Karpas-422 (cell line): ENCODE results near the gene ITGAX. TPM values are rescaled to one million over a fixed set of nuclear protein-coding genes. Genes with fewer than 3 reads are reported as not detected.
"Not testable (repeated sequence)": the region's sequence is repeated elsewhere in the genome, so short reads cannot be mapped to it uniquely, and the experiment has no call there.

Source experiments
- DNase-seq: peaks from one replicate; pipeline ENCODE4 v3.0.0-alpha.2; 2015
- H2AFZ ChIP-seq: fragments of 200-600 bp; sonication (generic); 2 replicates; pipeline ENCODE4 v1.6.1; 2014; ENCODE audit warnings: antibody characterized with exemption, low read length, mixed read lengths
- H3K27ac ChIP-seq: fragments of 200-600 bp; sonication (generic); 2 replicates; pipeline ENCODE4 v1.5.1; 2014; ENCODE audit warnings: mild to moderate bottlenecking, low read length, moderate library complexity
- H3K27me3 ChIP-seq: fragments of 200-600 bp; sonication (generic); 2 replicates; pipeline ENCODE4 v1.6.1; 2014; ENCODE audit warnings: low read length, mixed read lengths
- H3K36me3 ChIP-seq: fragments of 200-600 bp; sonication (generic); 2 replicates; pipeline ENCODE4 v1.6.1; 2014; ENCODE audit warnings: low read length, mixed read lengths; ENCODE audit not compliant: insufficient read depth
- H3K4me1 ChIP-seq: fragments of 200-600 bp; sonication (generic); 2 replicates; pipeline ENCODE4 v1.6.1; 2014; ENCODE audit warnings: mild to moderate bottlenecking, low read length, mixed read lengths
- H3K4me2 ChIP-seq: fragments of 200-600 bp; sonication (generic); 2 replicates; pipeline ENCODE4 v1.6.1; 2014; ENCODE audit warnings: low read length, low read depth, mild to moderate bottlenecking; ENCODE audit not compliant: poor library complexity, severe bottlenecking
- H3K4me3 ChIP-seq: fragments of 200-600 bp; sonication (generic); 2 replicates; pipeline ENCODE4 v1.5.1; 2014; ENCODE audit warnings: mild to moderate bottlenecking, antibody characterized with exemption, low read length, mixed read lengths
- H3K79me2 ChIP-seq: fragments of 200-600 bp; sonication (generic); 2 replicates; pipeline ENCODE4 v1.6.1; 2014; ENCODE audit warnings: mild to moderate bottlenecking, low read length, mixed read lengths
- H3K9ac ChIP-seq: fragments of 200-600 bp; sonication (generic); 2 replicates; pipeline ENCODE4 v1.6.0; 2014; ENCODE audit warnings: low read length
- H3K9me2 ChIP-seq: fragments of 200-600 bp; sonication (generic), shearing (Covaris generic); replicated peaks from 2 replicates; pipeline ENCODE4 v1.6.0; 2014; ENCODE audit warnings: mild to moderate bottlenecking, low read length, moderate library complexity; ENCODE audit not compliant: insufficient read depth
- H3K9me3 ChIP-seq: fragments of 300-700, 200-600 bp; sonication (generic); 2 replicates; pipeline ENCODE4 v1.6.1; 2014; ENCODE audit warnings: low read length, mixed read lengths
- H4K20me1 ChIP-seq: fragments of 200-600 bp; sonication (generic); 2 replicates; pipeline ENCODE4 v1.6.1; 2014; ENCODE audit warnings: mild to moderate bottlenecking, antibody characterized with exemption, low read length, low read depth; ENCODE audit not compliant: insufficient read depth
- total RNA-seq: library from RNA; depleted of rRNA; stranded (reverse); fragments of >200 nt; shearing (Covaris generic); gene quantifications from 2 replicates; pipeline ENCODE4 v1.2.3, GENCODE V29; 2014; ENCODE audit warnings: low replicate concordance; rRNA removed

Gene ITGAX
- 0.52 TPM in 1 of 2 replicates, not detected in the other for total RNA-seq

DNA sequence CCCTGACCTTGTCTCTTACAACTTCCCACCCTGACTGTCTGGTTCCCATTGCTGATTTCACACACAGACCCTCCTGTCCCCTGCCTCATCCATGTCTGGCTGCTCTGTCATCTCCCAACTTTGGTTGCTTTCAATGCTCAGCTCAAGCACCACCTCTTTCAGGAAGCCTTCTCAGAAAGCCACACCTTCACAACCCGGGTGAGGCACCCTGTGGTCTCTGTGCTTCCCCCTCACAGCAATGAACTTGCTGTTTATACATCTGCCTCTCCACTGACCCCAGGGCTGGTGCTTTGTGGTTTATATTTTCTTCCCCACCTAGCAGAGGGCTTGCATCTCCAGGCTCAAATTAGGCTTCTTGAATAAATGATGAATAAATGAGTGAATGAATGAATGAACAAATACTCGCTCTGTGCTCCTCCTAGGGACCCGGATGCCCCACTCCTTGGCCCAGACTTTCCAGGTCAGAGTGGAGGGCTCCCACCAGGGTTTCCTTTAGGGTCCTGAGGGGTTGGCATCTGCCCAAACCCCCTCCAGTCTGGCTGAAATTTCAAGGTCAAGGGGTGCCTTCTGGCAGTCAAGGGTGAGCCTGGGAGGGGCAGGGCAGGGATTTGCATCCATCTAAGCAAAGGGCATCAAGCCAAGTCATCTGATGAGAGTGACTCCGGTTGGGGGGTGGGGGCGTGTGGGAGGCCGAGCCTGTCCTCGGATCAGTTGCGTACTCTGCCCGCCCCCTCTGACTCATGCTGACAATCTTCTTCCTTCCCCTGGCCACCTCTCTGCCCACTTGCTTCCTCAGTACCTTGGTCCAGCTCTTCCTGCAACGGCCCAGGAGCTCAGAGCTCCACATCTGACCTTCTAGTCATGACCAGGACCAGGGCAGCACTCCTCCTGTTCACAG lies at the start of gene ITGAX:
Gene ITGAX (plus strand): TSS at position 783 of the 898 bp plus-strand sequence. CDS start 79 bp downstream, at position 862.
- no peak for DNase-seq
- no peaks in the 10 kb centered on the region for H3K9me3 ChIP-seq
- H3K9ac ChIP-seq: no peak within 1 kb of the TSS
- H3K27me3 ChIP-seq: no peaks in the 10 kb centered on the region
- no peaks in the 10 kb centered on the region for H3K79me2 ChIP-seq
- H3K9me2 ChIP-seq: no peaks in the 10 kb centered on the region
- no peaks in the 10 kb centered on the region for H4K20me1 ChIP-seq
- no peak within 1 kb of the TSS for H3K27ac ChIP-seq
- no peaks in the 10 kb centered on the region for H3K36me3 ChIP-seq
- H3K4me2 ChIP-seq: no peak within 1 kb of the TSS
- H3K4me3 ChIP-seq: no peak within 1 kb of the TSS
- H2AFZ ChIP-seq: no peak within 1 kb of the TSS
- H3K4me1 ChIP-seq: peaks cover 11% of the 10 kb centered on the region

DNA sequence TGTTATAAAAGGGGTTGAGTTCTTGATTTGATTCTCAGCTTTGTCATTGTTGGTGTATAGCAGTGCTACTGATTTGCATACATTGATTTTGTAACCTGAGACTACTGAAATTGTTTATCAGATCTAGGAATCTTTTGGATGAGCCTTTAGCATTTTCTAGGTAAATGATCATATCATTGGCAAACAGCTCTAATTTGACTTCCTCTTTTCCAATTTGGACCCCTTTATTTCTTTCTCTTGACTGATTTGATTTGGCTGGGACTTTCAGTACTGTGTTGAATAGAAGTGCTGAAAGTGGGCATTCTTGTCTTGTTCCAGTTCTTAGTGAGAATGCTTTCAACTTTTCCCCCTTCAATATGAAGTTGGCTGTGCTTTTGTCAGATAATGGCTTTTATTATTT lies 49.8 kb upstream of the ITGAX start:
- Histone ChIP-seq H2AFZ (no peak overlapping the region), H3K9me3 (no peaks in the 10 kb centered on the region), H3K4me2 (no peak overlapping the region), H3K36me3 (no peaks in the 10 kb centered on the region), H4K20me1 (no peaks in the 10 kb centered on the region), H3K9me2 (no peaks in the 10 kb centered on the region), H3K4me3 (no peak overlapping the region), H3K27ac (no peak overlapping the region), H3K79me2 (no peaks in the 10 kb centered on the region), H3K9ac (no peak overlapping the region), H3K27me3 (no peaks in the 10 kb centered on the region), H3K4me1 (peaks cover 2% of the 10 kb centered on the region; the same call in 1 of the 2 replicates)
- DNase-seq: no peak

DNA sequence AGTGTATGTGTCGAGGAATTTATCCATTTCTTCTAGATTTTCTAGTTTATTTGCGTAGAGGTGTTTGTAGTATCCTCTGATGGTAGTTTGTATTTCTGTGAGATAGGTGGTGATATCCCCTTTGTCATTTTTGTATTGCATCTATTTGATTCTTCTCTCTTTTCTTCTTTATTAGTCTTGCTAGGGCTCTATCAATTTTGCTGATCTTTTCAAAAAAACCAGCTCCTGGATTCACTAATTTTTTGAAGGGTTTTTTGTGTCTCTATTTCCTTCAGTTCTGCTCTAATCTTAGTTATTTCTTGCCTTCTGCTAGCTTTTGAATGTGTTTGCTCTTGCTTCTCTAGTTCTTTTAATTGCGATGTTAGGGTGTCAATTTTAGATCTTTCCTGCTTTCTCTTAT lies 46.6 kb upstream of the ITGAX start:
- not testable (repeated sequence) for H3K4me1 ChIP-seq, H4K20me1 ChIP-seq, H3K9ac ChIP-seq, H3K27ac ChIP-seq, H3K4me3 ChIP-seq, H3K27me3 ChIP-seq, H2AFZ ChIP-seq, H3K36me3 ChIP-seq, H3K9me3 ChIP-seq, DNase-seq, H3K4me2 ChIP-seq, H3K79me2 ChIP-seq, H3K9me2 ChIP-seq

DNA sequence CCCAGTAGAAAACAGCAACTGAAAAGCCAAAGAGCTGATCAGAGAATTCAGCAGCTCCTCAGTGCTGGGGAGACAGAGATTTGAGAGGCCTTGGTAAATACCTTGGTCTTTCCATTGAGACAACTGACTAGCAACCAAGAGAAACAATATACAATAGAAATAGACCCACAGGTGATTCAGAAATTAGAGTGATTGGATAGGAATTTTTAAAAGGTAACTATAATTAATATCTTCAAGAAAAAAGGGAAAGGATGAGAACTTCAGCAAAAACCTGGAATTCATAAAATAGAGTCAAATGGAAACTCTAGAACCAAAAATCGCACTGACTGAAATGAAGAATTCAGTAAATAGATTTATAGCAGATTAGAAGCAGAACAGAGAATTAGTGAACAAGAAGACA lies 32.5 kb upstream of the ITGAX start:
- H4K20me1 ChIP-seq: no peaks in the 10 kb centered on the region
- H3K4me3 ChIP-seq: no peak overlapping the region
- H2AFZ ChIP-seq: no peak overlapping the region
- no peaks in the 10 kb centered on the region for H3K79me2 ChIP-seq
- H3K4me2 ChIP-seq: no peak overlapping the region
- no peaks in the 10 kb centered on the region for H3K27me3 ChIP-seq
- no peaks in the 10 kb centered on the region for H3K36me3 ChIP-seq
- no peak overlapping the region for H3K9ac ChIP-seq
- 0 out of 2 replicates have a peak, but pooled peaks cover 7% of the 10 kb centered on the region for H3K9me3 ChIP-seq
- no peak for DNase-seq
- no peak overlapping the region for H3K27ac ChIP-seq
- no peaks in the 10 kb centered on the region for H3K4me1 ChIP-seq
- no peaks in the 10 kb centered on the region for H3K9me2 ChIP-seq

DNA sequence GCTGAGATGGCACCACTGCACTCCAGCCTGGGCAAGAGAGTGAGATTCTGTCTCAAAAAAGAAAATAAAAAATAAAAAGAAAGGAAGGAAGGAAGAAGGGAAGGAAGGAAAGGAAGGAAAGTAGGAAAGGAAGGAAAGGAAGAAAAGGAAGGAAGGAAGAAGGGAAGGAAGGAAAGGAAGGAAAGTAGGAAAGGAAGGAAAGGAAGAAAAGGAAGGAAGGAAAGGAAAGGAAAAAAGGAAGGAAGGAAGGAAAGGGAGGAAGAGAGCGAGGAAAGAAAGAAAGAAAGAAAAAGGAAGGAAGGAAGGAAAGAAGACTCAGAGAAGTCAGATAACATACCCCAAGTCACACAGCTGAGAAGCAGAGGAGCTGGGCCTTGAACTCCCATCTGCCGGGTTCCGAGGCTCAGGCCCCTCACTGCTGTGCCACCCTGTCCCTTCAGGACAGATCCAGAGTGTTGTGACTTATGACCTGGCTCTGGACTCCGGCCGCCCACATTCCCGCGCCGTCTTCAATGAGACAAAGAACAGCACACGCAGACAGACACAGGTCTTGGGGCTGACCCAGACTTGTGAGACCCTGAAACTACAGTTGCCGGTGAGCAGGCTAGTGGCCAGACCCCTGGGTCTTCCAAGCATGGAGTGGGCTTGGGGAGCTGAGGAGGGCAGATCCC lies 30.9 kb upstream of the ITGAX start:
- Histone ChIP-seq H3K27ac (no peak overlapping the region), H3K4me3 (no peak overlapping the region), H2AFZ (no peak overlapping the region), H3K27me3 (no peaks in the 10 kb centered on the region), H3K9me3 (0 out of 2 replicates have a peak, but pooled peaks cover 7% of the 10 kb centered on the region), H3K4me2 (no peak overlapping the region), H3K4me1 (no peaks in the 10 kb centered on the region), H3K9ac (no peak overlapping the region), H3K79me2 (no peaks in the 10 kb centered on the region), H4K20me1 (no peaks in the 10 kb centered on the region), H3K36me3 (no peaks in the 10 kb centered on the region), H3K9me2 (no peaks in the 10 kb centered on the region)
- DNase-seq: no peak

DNA sequence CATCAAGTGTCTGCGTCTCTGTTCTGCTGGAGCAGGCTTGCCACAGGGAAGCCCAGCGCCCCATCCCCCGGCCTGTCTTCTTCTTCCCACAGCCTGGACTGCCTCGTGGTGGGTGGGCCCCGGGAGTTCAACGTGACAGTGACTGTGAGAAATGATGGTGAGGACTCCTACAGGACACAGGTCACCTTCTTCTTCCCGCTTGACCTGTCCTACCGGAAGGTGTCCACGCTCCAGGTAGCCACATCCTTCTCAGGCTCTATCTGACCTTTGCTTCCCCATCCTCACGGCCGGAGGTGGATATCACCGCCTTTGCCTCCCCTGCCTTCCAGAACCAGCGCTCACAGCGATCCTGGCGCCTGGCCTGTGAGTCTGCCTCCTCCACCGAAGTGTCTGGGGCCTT lies 29.8 kb upstream of the ITGAX start:
- no peak overlapping the region for H3K4me3 ChIP-seq
- H4K20me1 ChIP-seq: no peaks in the 10 kb centered on the region
- H3K9ac ChIP-seq: no peak overlapping the region
- no peaks in the 10 kb centered on the region for H3K4me1 ChIP-seq
- H3K27me3 ChIP-seq: no peaks in the 10 kb centered on the region
- no peaks in the 10 kb centered on the region for H3K79me2 ChIP-seq
- H3K9me2 ChIP-seq: no peaks in the 10 kb centered on the region
- H2AFZ ChIP-seq: no peak overlapping the region
- H3K9me3 ChIP-seq: 0 out of 2 replicates have a peak, but pooled peaks cover 7% of the 10 kb centered on the region
- no peaks in the 10 kb centered on the region for H3K36me3 ChIP-seq
- DNase-seq: no peak
- H3K4me2 ChIP-seq: no peak overlapping the region
- H3K27ac ChIP-seq: no peak overlapping the region

DNA sequence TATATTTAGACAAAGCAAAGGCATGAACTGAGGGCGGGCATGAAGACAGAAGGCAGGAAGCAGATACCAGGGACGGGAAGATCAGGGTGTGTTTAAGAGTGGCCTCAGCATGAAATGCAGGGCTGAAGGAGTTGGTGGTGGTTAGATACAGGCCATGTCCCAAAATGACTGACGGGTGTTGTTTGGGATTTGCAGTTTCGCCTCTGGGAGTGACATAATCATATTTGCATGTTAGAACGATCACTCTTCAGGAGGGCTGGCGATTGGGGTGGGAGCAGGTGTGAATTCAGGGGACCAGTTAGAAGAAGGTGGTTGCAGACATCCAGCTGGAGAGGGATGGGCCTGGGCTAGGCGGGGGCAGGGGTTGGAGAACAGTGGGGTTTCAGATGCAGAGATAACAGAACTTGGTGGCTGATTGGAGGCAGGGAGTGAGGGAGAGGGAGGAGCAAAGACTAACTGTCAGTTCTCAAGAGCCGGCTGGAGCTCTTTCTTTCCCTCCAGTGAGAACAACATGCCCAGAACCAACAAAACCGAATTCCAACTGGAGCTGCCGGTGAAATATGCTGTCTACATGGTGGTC lies 27.2 kb upstream of the ITGAX start:
- Histone ChIP-seq H3K4me1 (no peaks in the 10 kb centered on the region), H3K9ac (no peak overlapping the region), H3K9me2 (no peaks in the 10 kb centered on the region), H3K9me3 (0 out of 2 replicates have a peak, but pooled peaks cover under 1% of the 10 kb centered on the region), H3K36me3 (no peaks in the 10 kb centered on the region), H3K27ac (no peak overlapping the region), H3K4me2 (no peak overlapping the region), H3K27me3 (no peaks in the 10 kb centered on the region), H2AFZ (no peak overlapping the region), H4K20me1 (no peaks in the 10 kb centered on the region), H3K79me2 (no peaks in the 10 kb centered on the region), H3K4me3 (no peak overlapping the region)
- DNase-seq: no peak
